Stimulated activated CD4-positive, alpha-beta T cell treated with anti-CD3 and anti-CD28 coated beads, Interleukin-12 subunit alpha, Interleukin-12 subunit beta, amount 100 ng/mL, for 4 hours (primary cell): ENCODE data around the gene MRPL24.
A peak's percentile ranks its signal among the peaks of the same experiment; 100 is the strongest.

ENCODE experiments used
- DNase-seq: peaks from one replicate; pipeline ENCODE4 v3.0.0-alpha.2; 2020

The MRPL24 gene

DNA sequence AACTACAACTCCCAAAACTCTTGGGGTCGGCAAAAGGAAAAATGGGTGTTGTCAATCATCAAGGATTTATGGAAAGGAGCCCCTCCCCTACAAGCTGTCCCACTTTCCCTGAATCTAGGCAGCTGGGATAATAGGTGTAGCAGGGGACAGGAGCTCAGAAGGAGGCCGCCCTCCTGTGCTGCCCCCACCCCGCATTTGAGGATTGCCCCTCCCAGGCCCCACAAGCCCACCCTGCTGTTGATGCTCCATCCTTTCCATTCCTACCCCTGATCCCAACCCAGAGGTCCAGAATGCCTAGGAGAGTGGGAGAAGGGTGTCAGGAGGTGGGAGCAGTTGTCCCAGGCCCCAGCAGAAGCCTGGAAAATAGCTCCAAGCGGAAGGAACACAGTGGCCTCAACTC is 1.9 kb upstream of the MRPL24 start:
- no peak for DNase-seq

- DNase-seq = no peak
Measured at GRCh38 chr1:156742017-156742416, 1.1 kb upstream of the MRPL24 start.

GRCh38 chr1:156741481-156741983 is 644 bp upstream of the MRPL24 start:
- DNase-seq = no peak

DNA sequence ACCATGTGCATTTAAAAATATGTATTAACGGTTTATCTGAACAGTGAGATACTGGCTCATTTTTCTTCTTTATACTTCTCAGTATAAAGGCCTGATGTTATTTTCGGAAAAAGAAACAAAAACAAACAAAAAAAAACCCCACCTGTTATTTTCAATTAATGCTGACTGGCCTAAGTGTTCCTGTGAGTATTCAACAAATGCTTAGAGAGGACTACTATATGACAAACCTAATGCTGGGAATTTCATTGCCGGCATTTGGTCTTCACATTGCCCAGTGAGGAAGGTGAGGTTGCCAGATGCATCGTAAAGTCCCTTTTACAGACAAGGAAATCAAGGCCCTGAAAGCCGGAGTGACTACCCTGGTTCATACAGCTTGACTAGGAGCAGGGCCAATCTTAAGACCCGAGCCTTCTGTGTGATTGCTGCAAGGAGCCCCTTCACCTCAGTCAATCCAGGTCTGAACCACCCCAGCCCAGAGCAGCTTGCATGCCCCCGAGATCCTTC is 599 bp downstream of the MRPL24 start:
- DNase-seq = no peak

DNA sequence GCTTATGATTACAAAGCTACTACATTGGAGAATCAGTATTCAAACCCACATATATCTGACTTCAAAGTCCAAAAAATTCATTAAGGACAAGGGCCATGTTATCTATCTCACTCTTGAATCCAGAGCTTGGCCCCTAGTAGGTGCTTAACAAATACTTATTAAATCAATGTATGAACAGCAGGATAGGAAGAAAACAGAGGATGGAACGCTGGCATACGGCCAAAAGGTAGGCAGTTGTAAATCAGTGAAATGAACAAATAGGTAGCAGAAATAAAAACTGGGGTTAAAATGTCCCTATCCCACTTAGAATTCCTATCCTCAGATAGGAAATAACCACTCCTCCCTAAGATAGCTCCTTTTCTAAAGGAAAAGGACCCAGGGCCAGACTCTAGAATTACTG is 2.0 kb downstream of the MRPL24 start:
- DNase-seq = no peak

DNA sequence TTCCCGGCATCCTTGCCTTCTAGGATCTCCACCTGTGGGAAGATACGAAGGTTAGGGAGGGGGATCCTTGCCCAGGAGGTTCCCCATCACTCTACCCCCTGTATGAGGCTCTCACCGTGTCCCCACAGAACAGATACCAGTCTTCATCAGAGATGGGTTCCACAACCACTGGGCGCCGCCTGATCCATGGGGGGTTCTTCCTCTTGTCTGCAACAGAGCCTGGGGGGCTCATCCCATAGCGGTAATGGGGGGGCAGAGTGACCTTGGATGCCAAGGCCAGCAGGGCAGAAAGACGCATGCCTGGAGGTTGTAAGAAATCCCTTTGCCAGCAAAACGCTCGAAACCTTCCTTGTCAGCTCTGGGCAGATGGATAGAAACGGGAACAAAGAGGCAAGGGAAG is 2.5 kb downstream of the MRPL24 start:
- DNase-seq = no peak

- DNase-seq = no peak
Measured at GRCh38 chr1:156733989-156734584, 6.8 kb downstream of the MRPL24 start.

DNA sequence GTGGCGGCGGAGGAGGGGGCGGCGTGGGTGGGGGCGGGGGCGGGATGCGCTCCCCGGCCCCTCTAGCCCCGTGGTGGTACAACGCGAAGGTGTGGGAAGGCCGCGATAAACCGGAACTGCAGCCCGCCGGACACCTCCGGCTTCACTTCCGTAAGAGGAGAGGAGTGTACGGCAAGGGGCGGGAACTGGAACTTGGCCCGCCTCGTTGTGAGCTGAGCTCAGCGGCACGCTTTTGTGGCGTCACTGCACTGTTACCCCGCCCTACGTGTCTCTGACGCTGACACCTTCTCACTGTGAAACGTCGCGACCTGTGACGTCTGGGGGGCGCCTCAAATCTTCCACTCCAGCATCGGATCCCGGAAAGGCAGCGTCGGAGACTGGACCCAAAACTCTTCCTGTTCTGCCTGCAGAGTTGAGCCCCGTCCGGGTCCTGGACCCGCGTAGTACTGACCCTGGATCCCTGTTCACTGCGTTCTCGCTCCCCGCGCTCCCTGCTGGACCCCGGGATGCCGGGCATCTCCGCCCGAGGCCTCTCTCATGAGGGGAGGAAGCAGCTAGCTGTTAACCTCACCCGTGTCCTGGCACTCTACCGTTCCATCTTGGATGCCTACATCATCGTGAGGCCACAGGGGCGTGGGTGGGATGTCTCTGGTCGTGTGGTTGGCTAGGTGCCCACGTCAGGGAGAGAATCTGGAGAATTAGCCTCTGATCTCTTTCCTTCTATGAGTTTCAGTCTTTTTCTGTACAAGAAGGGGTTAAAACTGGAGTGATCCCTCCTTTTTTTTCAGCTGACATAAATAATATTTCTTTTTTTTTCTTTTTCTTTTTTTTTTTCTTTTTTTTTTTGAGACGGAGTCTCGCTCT is 12.1 kb downstream of the MRPL24 start, which contains the start of gene ISG20L2:
Gene ISG20L2, minus strand, starts transcription at position 168 of the 864 bp plus-strand sequence. CDS start 1,114 bp downstream, outside the sequence.
- DNase-seq = peak; percentile 91

- DNase-seq = peak; percentile 73
Measured at GRCh38 chr1:156727926-156728598, 12.8 kb downstream of the MRPL24 start, which contains the start of gene METTL25B. TSS of gene METTL25B (plus strand) at chr1:156728469. CDS start at chr1:156729105, 636 bp downstream.

GRCh38 chr1:156727492-156727891 is 13.4 kb downstream of the MRPL24 start:
- DNase-seq = no peak

GRCh38 chr1:156726549-156727226 is 14.2 kb downstream of the MRPL24 start:
- no peak for DNase-seq

GRCh38 chr1:156725683-156726280 is 15.1 kb downstream of the MRPL24 start:
- DNase-seq = peak; percentile 73

- no peak for DNase-seq
Measured at GRCh38 chr1:156721535-156721934, 19.4 kb downstream of the MRPL24 start.

GRCh38 chr1:156721131-156721530 is 19.8 kb downstream of the MRPL24 start:
- no peak for DNase-seq

DNA sequence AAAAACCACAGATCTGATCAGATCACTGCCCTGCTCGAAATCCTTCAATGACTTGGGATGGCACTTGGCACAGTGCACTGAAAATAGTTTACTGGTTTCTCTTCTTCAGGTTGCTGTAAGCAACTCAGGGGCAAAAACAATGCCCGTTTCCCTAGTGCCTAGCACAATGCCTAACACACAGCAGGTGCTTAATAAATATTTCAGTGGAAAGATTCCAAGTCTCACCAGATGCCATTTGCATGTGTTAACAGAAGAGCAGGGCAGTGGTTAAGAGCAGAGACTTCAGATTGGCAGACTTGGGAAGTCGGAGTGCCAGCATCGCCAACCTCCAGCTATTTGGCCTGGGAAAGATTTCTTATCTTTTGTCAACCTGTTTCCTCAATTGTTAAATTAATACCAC is 23.5 kb downstream of the MRPL24 start:
- no peak for DNase-seq

GRCh38 chr1:156714830-156715229 is 26.1 kb downstream of the MRPL24 start:
- no peak for DNase-seq

- no peak for DNase-seq
Measured at GRCh38 chr1:156712626-156713025, 28.3 kb downstream of the MRPL24 start.

DNA sequence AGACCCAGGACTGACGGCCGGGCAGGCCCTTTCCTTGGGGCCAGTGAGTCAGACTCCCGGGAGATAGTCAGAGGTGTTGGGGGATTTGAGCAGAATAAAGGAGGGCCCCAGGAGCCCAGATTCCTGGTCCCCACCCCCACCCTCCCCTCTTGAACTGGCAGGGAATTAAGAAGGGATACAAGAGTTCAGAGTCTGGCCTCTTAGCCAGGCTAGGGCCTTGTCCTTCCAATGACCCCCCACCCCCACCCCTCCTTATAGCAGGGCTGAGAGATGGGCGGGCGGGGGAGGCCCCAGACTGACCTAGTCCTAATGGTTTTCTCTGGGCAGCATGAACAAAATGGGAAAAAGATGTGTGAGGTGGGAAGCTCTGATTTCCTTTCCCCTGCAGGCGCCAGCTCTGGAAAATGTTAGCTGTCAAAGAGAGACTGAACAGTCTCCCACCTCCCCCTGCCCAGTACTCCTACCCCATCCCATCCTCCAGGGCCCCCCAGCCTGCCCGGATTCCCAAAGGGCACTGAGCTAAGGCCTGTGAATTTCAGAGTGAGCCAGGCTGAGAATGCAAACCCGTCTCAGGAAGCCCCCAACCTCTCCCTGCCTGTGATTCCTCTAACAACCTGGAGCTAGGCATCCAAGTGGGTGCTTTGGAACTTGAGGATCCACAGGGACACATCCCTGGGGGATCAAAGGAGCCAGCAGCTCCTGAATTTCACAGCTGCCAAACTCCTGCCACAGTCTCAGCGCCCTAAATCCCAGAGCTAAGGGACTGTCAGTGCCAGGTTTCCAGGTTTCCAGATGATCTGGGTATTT is 29.7 kb downstream of the MRPL24 start:
- no peak for DNase-seq

DNA sequence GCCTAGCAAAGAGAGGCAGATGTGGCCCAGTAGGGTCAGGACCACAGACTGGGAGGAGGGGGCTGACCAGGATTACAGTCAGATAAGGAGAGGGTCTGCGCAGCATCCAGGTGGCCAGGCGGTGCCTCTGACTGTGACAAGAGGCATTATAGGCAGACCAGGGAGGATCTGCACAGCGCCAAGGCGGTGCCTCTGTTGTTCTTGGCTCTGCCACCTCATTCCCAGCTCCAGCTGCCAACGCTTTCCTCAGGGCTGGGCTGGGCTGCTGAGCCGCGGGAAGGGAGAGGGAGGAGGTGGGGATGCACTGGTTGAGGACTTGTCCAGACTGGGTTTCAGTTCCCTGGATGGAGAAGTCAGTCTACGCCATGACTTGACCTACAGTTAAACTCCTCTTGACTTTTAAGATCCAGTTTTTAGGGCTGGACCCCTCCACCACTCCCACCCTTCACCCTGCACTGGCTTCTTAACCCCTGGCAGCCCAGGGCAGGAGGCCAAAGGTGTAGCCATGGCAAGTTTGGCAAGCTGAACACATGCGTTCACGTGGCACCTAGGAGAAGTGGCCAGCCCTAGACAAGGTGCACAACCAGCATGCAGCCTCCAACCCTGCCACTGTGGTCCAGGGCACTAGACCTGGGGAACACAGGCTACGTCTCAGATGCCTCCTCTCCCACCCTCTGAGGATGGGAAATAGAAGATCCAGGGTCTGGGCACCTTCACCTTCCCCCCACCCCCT is 31.0 kb downstream of the MRPL24 start:
- no peak for DNase-seq

- no peak for DNase-seq
Measured at GRCh38 chr1:156709031-156709430, 31.9 kb downstream of the MRPL24 start.
